LoVo (cell line): ENCODE data around the gene SPRYD3.
A peak's percentile ranks its signal among the peaks of the same experiment; 100 is the strongest.
"Not testable (repeated sequence)": the region's sequence is repeated elsewhere in the genome, so short reads cannot be mapped to it uniquely, and the experiment has no call there.

ENCODE experiments used
- DNase-seq: peaks from one replicate; pipeline ENCODE4 v3.0.0-alpha.2; 2016; ENCODE audit warnings: low spot score

The SPRYD3 gene

DNA sequence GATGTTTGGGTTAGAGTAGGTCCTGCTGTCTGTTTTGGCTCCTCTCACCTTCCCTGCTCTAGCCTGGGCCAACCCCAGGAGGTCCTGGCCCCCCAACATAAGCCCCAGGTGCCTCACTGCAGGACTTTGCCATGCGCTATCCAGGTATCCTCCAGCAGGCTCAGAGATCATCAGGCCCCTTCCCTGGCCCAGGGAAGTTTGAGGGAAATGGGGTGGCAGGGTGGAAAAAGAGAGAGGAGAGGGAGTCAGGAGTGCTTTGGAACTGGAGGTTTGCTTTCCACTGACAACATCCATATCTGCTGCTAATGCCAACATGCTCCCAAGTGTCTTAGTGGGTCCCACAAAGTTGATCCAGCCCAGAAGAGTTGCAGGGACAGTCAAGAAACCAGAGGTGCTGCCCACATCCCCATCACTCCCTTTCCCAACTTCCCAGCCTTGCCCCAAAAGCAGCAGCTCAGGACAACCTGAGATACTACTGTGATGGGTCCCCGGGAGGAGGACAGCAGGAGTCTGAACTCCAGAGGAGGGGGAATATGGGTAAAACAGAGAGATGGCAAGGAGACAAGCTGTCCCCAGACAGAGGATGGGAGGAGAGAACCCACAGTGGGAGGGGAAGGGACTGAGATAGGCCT is 28.6 kb downstream of the SPRYD3 start:
- no peak for DNase-seq

DNA sequence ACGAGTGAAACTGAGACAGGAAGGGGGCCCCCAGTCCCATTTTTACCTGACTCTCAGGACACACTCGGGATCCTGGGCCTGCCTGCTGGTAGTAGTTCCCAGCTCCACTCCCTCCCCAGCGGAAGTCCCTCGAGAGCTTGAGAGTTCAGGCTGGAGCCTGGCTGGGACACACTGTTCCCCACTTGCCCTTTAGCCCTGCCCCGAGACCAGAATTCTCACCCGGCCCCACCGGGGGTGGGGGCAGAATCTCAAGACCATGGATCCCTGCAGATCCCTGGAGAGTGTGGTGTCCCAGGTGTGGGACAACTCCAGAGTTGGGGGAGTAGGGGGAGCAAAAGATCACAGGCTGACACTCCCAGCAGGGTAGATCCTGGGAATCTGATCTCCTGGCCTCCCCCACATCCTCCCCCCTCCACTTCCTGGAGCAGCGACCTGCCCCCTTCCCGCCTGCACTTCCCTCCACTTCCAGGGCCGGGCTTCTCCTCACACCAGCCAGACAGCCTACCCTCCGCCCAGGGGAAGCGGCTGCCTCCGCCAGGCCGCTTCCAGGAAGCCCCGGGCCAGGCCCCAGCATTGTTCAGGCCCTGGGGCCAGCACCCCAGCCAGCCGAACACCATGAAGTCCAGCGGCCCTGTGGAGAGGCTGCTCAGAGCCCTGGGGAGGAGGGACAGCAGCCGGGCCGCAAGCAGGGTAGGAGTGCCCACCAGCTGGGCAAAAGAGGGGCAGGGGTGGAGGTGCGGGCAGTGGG is 29.4 kb downstream of the SPRYD3 start, which contains the start of gene TNS2:
TNS2 (plus strand) TSS at position 495 of the 748 bp plus-strand sequence; CDS start at position 616, 121 bp downstream.
- no peak for DNase-seq

DNA sequence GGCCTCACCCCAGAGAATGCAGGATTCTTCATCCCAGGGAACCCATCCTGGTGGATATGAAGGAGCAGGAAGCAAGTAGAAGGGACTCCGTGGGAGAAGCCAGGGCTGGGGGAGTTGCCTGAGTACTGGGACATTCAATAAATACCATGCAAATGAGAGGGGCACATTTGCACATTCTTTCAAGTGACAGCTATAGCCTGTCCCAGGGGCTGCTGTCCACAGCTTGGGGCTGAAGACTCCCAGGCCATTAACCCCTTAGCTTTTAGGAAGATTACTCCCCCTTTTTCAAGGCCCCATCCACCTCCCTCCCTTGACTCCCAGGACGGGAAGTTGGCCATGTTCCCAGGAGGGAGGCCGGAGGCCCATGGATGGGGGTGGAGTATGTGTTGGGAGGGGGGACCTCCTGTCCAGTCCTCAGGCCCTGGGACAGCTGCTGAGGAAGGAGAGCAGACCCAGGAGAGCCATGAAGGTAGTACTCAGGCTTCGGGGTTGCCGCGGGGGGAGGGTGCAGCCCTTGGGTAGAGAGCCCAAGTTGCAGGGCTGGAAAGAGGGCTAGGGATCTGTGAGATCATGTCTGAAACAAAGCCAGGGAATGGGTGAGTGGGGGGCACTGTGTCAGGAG is 30.3 kb downstream of the SPRYD3 start:
- no peak for DNase-seq

- DNase-seq: no peak
These were observed 31.0 kb downstream of the SPRYD3 start for GRCh38 chr12:53048033-53048779.

DNA sequence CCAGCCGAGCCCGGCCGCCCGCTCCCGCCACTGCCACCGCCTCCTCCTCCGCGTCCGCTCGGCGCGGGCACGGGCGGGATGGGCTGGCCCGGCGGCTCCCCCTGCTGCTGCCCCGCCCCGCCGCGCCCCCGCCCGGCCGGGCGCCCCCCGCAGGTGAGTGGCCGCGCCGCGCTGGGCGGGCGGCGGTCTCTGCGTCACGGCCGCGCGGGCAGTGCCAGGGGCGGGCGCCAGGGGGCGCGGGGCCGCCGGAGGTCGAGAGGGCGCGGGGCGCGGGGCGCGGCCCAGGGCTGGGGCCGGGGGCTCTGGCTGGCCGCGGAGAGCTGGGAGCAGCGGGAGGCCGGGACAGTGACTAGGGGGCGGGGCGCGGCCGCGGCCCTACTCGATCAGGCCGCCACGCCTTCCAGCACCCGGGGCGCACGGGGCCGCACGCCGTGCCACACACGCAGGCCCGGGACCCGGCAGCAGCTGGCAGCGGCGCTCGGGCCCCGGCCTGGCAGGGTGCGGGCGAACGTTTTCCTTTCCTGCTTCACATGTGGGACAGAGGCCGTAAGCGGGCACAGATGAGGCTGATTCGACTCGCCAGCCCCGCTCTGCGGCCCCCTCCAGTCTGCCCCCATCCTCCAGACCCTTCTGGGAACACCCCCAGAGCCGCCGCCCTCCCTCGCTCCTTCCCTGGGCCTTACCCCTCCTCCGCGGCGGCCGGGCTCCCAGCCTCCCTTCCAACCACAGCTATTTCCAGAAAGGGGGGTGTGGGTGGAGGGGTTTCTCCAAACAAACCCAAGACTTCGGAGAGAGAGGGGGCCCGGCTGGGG is 31.8 kb downstream of the SPRYD3 start:
- peak; percentile 84 for DNase-seq

DNA sequence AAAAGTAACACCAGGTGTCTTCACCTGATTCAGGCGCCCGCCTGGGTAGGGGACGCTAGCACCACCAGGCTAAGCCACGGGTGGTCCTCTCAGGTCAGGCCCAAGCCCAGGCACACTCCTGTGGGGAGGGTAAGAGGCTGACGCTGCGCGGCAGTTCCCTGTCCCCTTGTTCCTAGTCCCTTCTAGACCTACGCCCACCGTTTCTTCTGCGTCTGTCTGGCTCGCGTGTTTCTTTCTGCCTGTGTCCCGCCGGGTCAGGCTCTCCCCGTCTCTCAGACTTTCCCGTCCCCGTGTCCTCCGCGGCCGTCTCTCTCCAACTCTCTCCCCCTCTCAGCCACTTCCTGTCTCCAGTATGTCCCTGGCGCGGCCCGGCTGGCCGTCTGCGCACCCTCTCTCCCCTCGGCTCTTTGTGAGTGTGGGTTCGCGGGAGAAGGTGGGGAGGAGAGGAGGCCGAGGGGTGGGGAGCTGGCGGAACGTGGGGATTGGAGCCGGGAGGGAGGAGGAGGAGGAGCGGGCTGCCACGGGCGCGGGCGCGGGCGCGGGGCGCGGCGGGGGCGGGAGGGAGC is 32.5 kb downstream of the SPRYD3 start:
- DNase-seq: peak; percentile 42

DNA sequence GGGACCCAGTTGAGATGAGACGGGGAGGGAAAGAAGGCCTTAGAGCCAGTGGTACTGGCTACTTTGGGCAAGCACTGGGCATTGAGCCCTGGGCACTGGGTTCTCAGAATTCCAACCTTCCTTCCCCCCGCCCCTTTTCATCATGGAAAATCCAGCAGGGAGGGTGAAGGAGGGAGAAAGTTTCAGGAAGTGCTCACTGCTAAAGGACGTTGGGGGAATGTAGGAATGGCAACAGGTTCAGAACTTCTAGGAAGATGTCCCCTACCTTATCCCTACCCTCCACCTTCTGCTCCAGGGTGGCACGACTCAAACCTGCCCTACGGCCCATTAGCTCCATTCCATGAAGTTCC is 33.5 kb downstream of the SPRYD3 start:
- peak; percentile 32 for DNase-seq

DNA sequence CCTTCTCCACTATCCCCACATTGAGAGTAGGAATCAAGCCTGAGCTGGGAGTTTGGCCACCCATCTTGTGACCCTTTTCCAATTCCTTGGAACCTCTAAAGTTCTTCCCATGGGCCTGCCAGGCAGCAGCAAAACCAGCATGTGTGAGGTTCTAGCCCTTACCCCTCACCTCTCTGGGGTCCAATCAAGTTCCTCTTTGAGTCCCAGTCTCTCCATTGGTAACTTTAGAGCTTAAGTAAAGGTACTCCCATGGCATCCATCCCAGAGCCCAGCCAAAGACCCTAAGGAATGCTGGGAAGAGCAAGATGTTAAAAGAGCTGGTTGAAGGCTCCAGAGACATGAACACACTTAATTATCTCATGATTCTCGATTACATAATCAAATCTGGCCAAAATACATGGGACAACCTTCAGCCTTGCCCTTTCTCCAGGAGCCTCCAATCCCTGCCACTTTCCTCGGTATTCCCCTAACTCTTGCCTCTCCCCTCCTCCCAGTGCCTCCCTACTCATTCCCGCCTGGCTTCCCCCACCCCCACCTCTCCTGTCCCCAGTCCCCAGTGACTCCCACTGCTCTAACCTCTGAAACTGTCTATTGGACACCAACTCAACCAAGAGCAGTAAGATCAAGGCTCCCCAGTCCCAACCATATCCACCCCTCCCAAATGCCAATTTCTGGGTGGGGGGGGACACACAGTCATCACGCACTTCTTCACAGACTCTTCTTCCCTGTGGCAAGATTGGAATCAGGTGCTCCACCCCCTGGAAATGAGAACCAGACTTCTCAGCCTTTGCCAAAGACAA is 34.1 kb downstream of the SPRYD3 start:
- DNase-seq: no peak

- no peak for DNase-seq
These were observed 35.1 kb downstream of the SPRYD3 start for GRCh38 chr12:53044052-53044581.

DNA sequence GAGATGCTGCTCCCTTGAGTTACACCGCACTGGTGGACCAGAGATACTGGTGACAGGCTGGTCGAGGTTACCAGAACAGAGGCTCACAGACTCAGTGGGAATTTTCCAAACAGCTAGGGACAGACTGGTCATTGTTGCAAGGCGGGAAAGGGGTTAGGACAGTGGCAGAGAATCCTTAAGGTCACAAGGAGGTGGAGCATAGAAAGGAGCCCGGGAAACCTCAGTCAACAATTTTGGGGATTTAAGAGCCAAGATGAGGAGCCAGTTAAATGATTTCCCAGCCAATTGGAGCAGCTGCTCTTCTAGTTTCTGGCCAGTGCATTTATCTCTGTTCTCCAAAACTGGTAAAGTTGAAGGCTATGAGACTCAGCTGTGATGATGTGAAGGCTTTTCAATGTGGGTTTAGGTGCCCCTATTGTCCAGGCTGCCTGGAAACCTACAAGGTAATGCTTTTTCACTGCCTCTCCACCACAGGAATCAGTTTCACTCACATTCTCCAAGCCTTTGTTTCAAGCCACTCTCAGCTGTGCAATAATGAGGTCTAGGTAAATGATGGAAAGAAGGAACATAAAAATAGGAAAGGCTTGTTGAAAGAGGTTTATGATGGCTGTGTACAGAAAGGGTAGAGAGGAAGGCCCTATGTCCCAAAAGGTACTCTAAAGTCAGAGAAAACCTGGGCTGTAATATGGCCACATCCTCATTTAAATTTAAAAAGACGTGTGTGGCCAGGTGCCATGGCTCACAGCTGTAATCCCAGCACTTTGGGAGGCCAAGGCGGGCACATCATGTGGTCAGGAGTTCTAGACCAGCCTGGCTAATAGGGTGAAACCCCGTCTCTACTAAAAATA is 36.4 kb downstream of the SPRYD3 start:
- DNase-seq: no peak

GRCh38 chr12:53039851-53040250 is 39.3 kb downstream of the SPRYD3 start:
- no peak for DNase-seq

DNA sequence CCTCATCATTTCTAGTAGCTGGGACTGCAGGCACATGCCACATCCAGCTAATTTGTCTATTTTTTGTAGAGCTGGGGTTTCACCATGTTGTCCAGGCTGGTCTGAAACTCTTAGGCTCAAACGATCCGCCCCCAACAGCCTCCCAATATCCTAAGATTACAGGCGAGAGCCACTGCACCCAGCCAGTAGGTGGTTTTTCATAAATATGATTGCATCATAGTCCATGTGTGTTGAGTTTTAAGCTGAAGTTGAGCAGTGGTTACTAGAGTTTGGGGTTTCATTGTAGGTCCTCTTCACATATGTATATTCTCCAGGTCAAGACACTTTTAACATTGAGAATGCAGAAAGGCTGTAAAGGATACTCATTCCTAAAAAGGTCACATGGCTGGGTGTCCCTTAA is 42.4 kb downstream of the SPRYD3 start:
- no peak for DNase-seq

- no peak for DNase-seq
These were observed 44.7 kb downstream of the SPRYD3 start for GRCh38 chr12:53034459-53034858.

- DNase-seq: not testable (repeated sequence)
These were observed 45.4 kb downstream of the SPRYD3 start for GRCh38 chr12:53033832-53034231.

- DNase-seq: no peak
These were observed 47.6 kb downstream of the SPRYD3 start for GRCh38 chr12:53031616-53032015.

DNA sequence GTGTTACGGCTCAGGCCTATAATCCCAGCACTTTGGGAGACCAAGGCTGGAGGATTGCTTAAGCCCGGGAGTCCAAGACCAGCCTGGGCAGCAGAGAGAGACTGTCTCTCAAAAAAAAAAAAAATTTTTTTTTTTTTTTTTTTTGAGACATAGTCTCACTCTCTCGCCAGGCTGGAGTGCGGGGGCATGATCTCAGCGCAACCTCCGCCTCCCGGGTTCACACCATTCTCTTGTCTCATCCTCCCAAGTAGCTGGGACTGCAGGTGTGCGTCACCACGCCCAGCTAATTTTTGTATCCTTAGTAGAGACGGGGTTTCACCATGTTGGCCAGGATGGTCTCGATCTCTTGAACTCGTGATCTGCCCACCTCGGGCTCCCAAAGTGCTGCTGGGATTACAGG is 52.2 kb downstream of the SPRYD3 start:
- not testable (repeated sequence) for DNase-seq

GRCh38 chr12:53025250-53025649 is 53.9 kb downstream of the SPRYD3 start:
- DNase-seq: no peak

DNA sequence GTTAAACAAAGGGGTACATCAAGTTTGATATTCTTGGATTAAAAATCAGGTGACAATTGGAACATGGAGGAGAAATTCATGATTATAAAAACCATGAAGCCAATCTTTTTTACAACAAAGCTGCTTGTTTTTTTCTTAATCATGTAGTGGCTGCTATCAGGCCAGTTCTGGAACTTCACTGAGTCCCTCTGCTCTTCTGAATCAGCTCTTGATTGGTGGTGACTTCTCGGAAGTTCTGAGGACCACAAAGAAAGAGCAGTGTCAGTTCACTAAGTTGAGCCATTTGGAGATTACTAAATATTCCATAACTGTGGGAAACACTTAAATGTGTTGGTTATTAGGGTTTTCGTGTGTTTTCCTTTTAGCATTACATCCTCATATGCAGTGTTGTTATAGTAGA is 64.5 kb downstream of the SPRYD3 start:
- no peak for DNase-seq
